K562 treated with DMSO at 1 percent for 48 hours (cell line): ENCODE measurements around the gene DLD. TPM values are rescaled to one million over a fixed set of nuclear protein-coding genes. Genes with fewer than 3 reads are reported as not detected.

Experiments
- total RNA-seq: library from RNA; unstranded; fragments of 300-600 nt; gene quantifications from 2 replicates; pipeline ENCODE4 v1.2.3, GENCODE V29; 2022; ENCODE audit warnings: low replicate concordance; ENCODE audit errors: extremely low read depth

Gene DLD
- not detected in 2 replicates for total RNA-seq

GRCh38 chr7:107890962-107891635 is at the start of gene DLD:
TSS of gene DLD (plus strand) at chr7:107891183. CDS start at chr7:107891251, 68 bp downstream.

Other genes with a start within 250 kb of the DLD start
- gene SLC26A4, start 230.4 kb upstream of the DLD start, total RNA-seq = not detected in 2 replicates
- not detected in 2 replicates for gene CBLL1, start 147.0 kb upstream of the DLD start, total RNA-seq
- not detected in 2 replicates for gene SLC26A3, start 88.0 kb upstream of the DLD start, total RNA-seq
- gene LAMB1, start 112.0 kb downstream of the DLD start, total RNA-seq = not detected in 2 replicates
- not detected in 2 replicates for gene LAMB4, start 239.2 kb downstream of the DLD start, total RNA-seq